Smooth muscle cell (in vitro differentiated cells): ENCODE results near the gene PRTG. TPM values are rescaled to one million over a fixed set of nuclear protein-coding genes. Genes with fewer than 3 reads are reported as not detected.

ENCODE experiments used
- DNase-seq: peaks from one replicate; lab custom pipeline; 2025; ENCODE audit not compliant: unreplicated experiment; lab: John Stamatoyannopoulos, UW
- H2AFZ ChIP-seq: fragments of 200-600 bp; sonication (generic); 2 replicates; pipeline ENCODE4 v1.6.0; 2016; ENCODE audit warnings: antibody characterized with exemption, low read depth, mild to moderate bottlenecking
- H3F3A ChIP-seq: fragments of 200-600 bp; sonication (generic); 2 replicates; pipeline ENCODE4 v1.6.0; 2017; ENCODE audit warnings: antibody characterized with exemption, low read depth
- H3K27ac ChIP-seq: fragments of 200-600 bp; sonication (generic); 2 replicates; pipeline ENCODE4 v1.5.1; 2016; ENCODE audit warnings: low read depth, mild to moderate bottlenecking
- H3K27me3 ChIP-seq: fragments of 200-600 bp; sonication (generic); 2 replicates; pipeline ENCODE4 v1.6.1; 2016; ENCODE audit warnings: low read depth, mild to moderate bottlenecking
- H3K36me3 ChIP-seq: fragments of 200-600 bp; sonication (generic); 2 replicates; pipeline ENCODE4 v1.5.1; 2016; ENCODE audit warnings: low read depth
- H3K4me1 ChIP-seq: fragments of 200-600 bp; sonication (generic); 2 replicates; pipeline ENCODE4 v1.5.1; 2016; ENCODE audit warnings: low read depth
- H3K4me2 ChIP-seq: fragments of 200-600 bp; sonication (generic); 2 replicates; pipeline ENCODE4 v1.6.0; 2016; ENCODE audit warnings: mild to moderate bottlenecking
- H3K4me3 ChIP-seq: fragments of 200-600 bp; sonication (generic); 2 replicates; pipeline ENCODE4 v1.5.1; 2016; ENCODE audit warnings: mild to moderate bottlenecking
- H3K79me2 ChIP-seq: fragments of 200-600 bp; sonication (generic); 2 replicates; pipeline ENCODE4 v1.6.0; 2016; ENCODE audit warnings: low read depth, mild to moderate bottlenecking
- H3K9ac ChIP-seq: fragments of 200-600 bp; sonication (generic); 2 replicates; pipeline ENCODE4 v1.6.0; 2016; ENCODE audit warnings: low read depth
- H3K9me3 ChIP-seq: fragments of 200-600 bp; sonication (generic); replicated peaks from 2 replicates; pipeline ENCODE4 v1.5.1; 2016; ENCODE audit warnings: low read depth
- H4K20me1 ChIP-seq: fragments of 200-600 bp; sonication (generic); 2 replicates; pipeline ENCODE4 v1.6.0; 2016; ENCODE audit warnings: low read depth
- CTCF ChIP-seq: fragments of 200-600 bp; sonication (generic); IDR thresholded peaks from 2 replicates; pipeline ENCODE4 v1.5.1; 2017; ENCODE audit warnings: borderline replicate concordance, mild to moderate bottlenecking, antibody characterized with exemption; ENCODE audit not compliant: insufficient read depth, poor library complexity, severe bottlenecking
- WGBS: methylation state at CpG from one replicate; pipeline ENCODE4 v1.1.7; 2016; ENCODE audit warnings: low lambda C conversion rate; 5-methylcytosine and 5-hydroxymethylcytosine counted together
- polyA plus RNA-seq: library from polyadenylated mRNA; unstranded; fragments of >200 nt; fragmentation: Nextera tagmentation; extraction: Ambion mirVana; gene quantifications from 2 replicates; pipeline ENCODE4 v1.2.1, GENCODE V29; 2016
- total RNA-seq: library from RNA; depleted of rRNA; stranded (reverse); fragments of >200 nt; gene quantifications from 2 replicates; pipeline ENCODE4 v1.2.3, GENCODE V29; 2014

PRTG gene
- total and polyA plus RNA-seq, 2 experiments from 2014 or later, result 2.4 to 17.2 TPM

- H3K4me3 ChIP-seq, result no peak overlapping the region
- DNase-seq, result no peak
Observed at GRCh38 chr15:55774113-55774970, 31.4 kb upstream of the PRTG start.

GRCh38 chr15:55770806-55771205, 27.9 kb upstream of the PRTG start:
- no peak overlapping the region for H3K4me2 ChIP-seq
- DNase-seq, result no peak

More at GRCh38 chr15:55774113-55774970, 31.4 kb upstream of the PRTG start:
- no peaks in the 10 kb centered on the region for H3F3A ChIP-seq
- H3K27ac ChIP-seq, result no peak overlapping the region
- no peaks in the 10 kb centered on the region for H3K9me3 ChIP-seq
- WGBS, result 48% methylated on average over 9 of the region's 9 CpGs
- H3K9ac ChIP-seq, result no peak overlapping the region
- no peaks in the 10 kb centered on the region for H3K36me3 ChIP-seq
- H3K4me2 ChIP-seq, result no peak overlapping the region
- H3K4me1 ChIP-seq, result peaks cover 12% of the 10 kb centered on the region
- no peaks in the 10 kb centered on the region for H4K20me1 ChIP-seq
- no peaks in the 10 kb centered on the region for H3K79me2 ChIP-seq
- peak; percentile 57 for TF ChIP-seq CTCF
- H2AFZ ChIP-seq, result no peak overlapping the region
- H3K27me3 ChIP-seq, result peaks cover 3% of the 10 kb centered on the region

GRCh38 chr15:55770261-55770660, 27.3 kb upstream of the PRTG start:
- no peak for TF ChIP-seq CTCF

More at GRCh38 chr15:55770806-55771205, 27.9 kb upstream of the PRTG start:
- H3K4me1 ChIP-seq, result peaks cover 21% of the 10 kb centered on the region
- H4K20me1 ChIP-seq, result no peaks in the 10 kb centered on the region
- WGBS, result 59% methylated on average over 4 of the region's 4 CpGs
- H3K4me3 ChIP-seq, result no peak overlapping the region
- no peak overlapping the region for H3K27ac ChIP-seq
- no peak overlapping the region for H3K9ac ChIP-seq
- H3K79me2 ChIP-seq, result no peaks in the 10 kb centered on the region
- H2AFZ ChIP-seq, result no peak overlapping the region
- no peak for TF ChIP-seq CTCF
- no peaks in the 10 kb centered on the region for H3F3A ChIP-seq
- H3K36me3 ChIP-seq, result no peaks in the 10 kb centered on the region
- no peaks in the 10 kb centered on the region for H3K27me3 ChIP-seq
- H3K9me3 ChIP-seq, result no peaks in the 10 kb centered on the region

More at GRCh38 chr15:55770261-55770660, 27.3 kb upstream of the PRTG start:
- H3K9ac ChIP-seq, result no peak overlapping the region
- H3K4me2 ChIP-seq, result no peak overlapping the region
- H3F3A ChIP-seq, result no peaks in the 10 kb centered on the region
- no peaks in the 10 kb centered on the region for H3K27me3 ChIP-seq
- no peaks in the 10 kb centered on the region for H3K79me2 ChIP-seq
- WGBS, result 92% methylated on average over 4 of the region's 4 CpGs
- no peaks in the 10 kb centered on the region for H3K36me3 ChIP-seq
- peaks cover 19% of the 10 kb centered on the region for H3K4me1 ChIP-seq
- no peak for DNase-seq
- H3K4me3 ChIP-seq, result no peak overlapping the region
- H4K20me1 ChIP-seq, result no peaks in the 10 kb centered on the region
- no peak overlapping the region for H2AFZ ChIP-seq
- no peak overlapping the region for H3K27ac ChIP-seq
- no peaks in the 10 kb centered on the region for H3K9me3 ChIP-seq
